GM10248 (cell line): ENCODE measurements around the gene CHST10.

Experiments
- CTCF ChIA-PET: fragments of 300-600 bp; sonication (Branson Sonifier 250); formaldehyde crosslinking; extraction: SDS; loops from one replicate; lab custom pipeline; 2021; ENCODE audit warnings: antibody characterized with exemption; lab: Yijun Ruan, JAX
- POLR2A ChIA-PET: fragments of 350-650 bp; sonication (Branson Sonifier 250); formaldehyde crosslinking; extraction: SDS; loops from one replicate; lab custom pipeline; 2020; ENCODE audit warnings: antibody characterized with exemption; lab: Yijun Ruan, JAX
- DNase-seq: peaks from one replicate; pipeline ENCODE4 v3.0.0; 2012; ENCODE audit errors: extremely low spot score
- CTCF ChIP-seq: IDR thresholded peaks from 2 replicates; pipeline ENCODE4 v1.5.1; 2012; ENCODE audit warnings: mild to moderate bottlenecking, low read depth; ENCODE audit errors: extremely low read depth, missing control alignments, control extremely low read depth

The CHST10 gene

GRCh38 chr2:100407073-100407472 lies 10.4 kb downstream of the CHST10 start:
- no peak for TF ChIP-seq CTCF
- ChIA-PET CTCF (interaction anchor here (0.7 to 0.9 kb wide), 2 partner anchors 10 to 26 kb away, joined by 3 read pairs; no protein-coding TSS in a partner anchor), POLR2A (no interaction called here)
- DNase-seq = no peak

GRCh38 chr2:100406120-100406508 lies 11.4 kb downstream of the CHST10 start:
- CTCF ChIA-PET = interaction anchor here (1.0 kb wide), 1 partner anchor 25 kb away, joined by 4 read pairs; no protein-coding TSS in a partner anchor
- POLR2A ChIA-PET = no interaction called here
- no peak for TF ChIP-seq CTCF
- DNase-seq = no peak

GRCh38 chr2:100405403-100406119 lies 11.9 kb downstream of the CHST10 start:
- DNase-seq = no peak
- no peak for TF ChIP-seq CTCF
- POLR2A ChIA-PET = no interaction called here
- CTCF ChIA-PET = interaction anchor here (0.9 to 1.0 kb wide), 2 partner anchors 25 to 33 kb away, joined by 3 to 4 read pairs; no protein-coding TSS in a partner anchor

GRCh38 chr2:100404411-100404810 lies 13.1 kb downstream of the CHST10 start:
- ChIA-PET POLR2A (no interaction called here), CTCF (interaction anchor here (0.9 to 1.1 kb wide), 2 partner anchors 23 to 31 kb away, joined by 3 read pairs; no protein-coding TSS in a partner anchor)
- no peak for TF ChIP-seq CTCF
- DNase-seq = no peak

GRCh38 chr2:100403722-100404121 lies 13.7 kb downstream of the CHST10 start:
- no peak for TF ChIP-seq CTCF
- ChIA-PET CTCF (interaction anchor here (1.1 to 1.2 kb wide), 2 partner anchors 9 to 23 kb away, joined by 3 read pairs; no protein-coding TSS in a partner anchor), POLR2A (no interaction called here)
- no peak for DNase-seq

GRCh38 chr2:100401268-100401667 lies 16.2 kb downstream of the CHST10 start:
- no peak for TF ChIP-seq CTCF
- no peak for DNase-seq
- CTCF ChIA-PET = no interaction called here
- POLR2A ChIA-PET = no interaction called here
